Neural cell (in vitro differentiated cells): Measurements from ENCODE around the gene TLE2.

Experiments used
- EP300 ChIP-seq: fragments of 450-650 bp; conservative IDR thresholded peaks from 2 replicates; pipeline ENCODE4 v1.6.1; 2014; ENCODE audit warnings: antibody characterized with exemption, mild to moderate bottlenecking, moderate library complexity; ENCODE audit not compliant: poor library complexity, severe bottlenecking
- EZH2 ChIP-seq: fragments of 200-600, 300-800 bp; shearing (Covaris generic), sonication (generic); IDR thresholded peaks from 2 replicates; pipeline ENCODE4 v1.6.1; 2014; ENCODE audit warnings: antibody characterized with exemption, low read length, borderline replicate concordance, mild to moderate bottlenecking; ENCODE audit not compliant: insufficient read depth, poor library complexity, severe bottlenecking
- MXI1 ChIP-seq: fragments of 450-650 bp; conservative IDR thresholded peaks from 2 replicates; pipeline ENCODE4 v1.6.1; 2014; ENCODE audit warnings: antibody characterized with exemption, mild to moderate bottlenecking; ENCODE audit not compliant: poor library complexity, severe bottlenecking
- POLR2AphosphoS5 ChIP-seq: IDR thresholded peaks from 2 replicates; pipeline ENCODE4 v1.6.1; 2012
- TF ChIP-seq, protein P1 (sequence below): fragments of 450-650 bp; IDR thresholded peaks from 2 replicates; pipeline ENCODE4 v1.5.1; 2014; ENCODE audit warnings: antibody characterized with exemption, mild to moderate bottlenecking, moderate library complexity; ENCODE audit not compliant: poor library complexity, severe bottlenecking
- TF ChIP-seq, protein P2 (sequence below): IDR thresholded peaks from 2 replicates; pipeline ENCODE4 v1.6.1; 2012; ENCODE audit warnings: borderline replicate concordance

DNA sequence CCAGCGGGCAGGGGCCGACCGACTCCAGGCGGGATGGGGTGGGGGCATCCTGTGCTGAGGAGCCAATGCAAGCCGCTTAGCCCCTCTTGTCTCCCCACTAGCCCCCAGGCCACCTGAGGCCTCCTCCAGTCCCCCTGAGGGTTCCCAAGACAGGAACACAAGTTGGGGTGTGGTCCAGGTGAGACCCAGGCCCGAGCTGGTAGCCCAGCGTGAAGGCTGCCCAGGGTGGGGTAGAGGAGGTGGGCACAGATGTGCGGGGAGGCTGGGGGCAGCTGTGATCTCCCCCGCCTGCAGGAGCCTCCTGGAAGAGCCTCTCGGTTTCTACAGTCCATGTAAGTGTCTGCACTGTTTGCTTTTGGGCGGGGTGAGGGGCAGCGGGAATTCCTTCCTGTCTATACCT lies 41.3 kb downstream of the TLE2 start:
- TF ChIP-seq, protein P1, sequence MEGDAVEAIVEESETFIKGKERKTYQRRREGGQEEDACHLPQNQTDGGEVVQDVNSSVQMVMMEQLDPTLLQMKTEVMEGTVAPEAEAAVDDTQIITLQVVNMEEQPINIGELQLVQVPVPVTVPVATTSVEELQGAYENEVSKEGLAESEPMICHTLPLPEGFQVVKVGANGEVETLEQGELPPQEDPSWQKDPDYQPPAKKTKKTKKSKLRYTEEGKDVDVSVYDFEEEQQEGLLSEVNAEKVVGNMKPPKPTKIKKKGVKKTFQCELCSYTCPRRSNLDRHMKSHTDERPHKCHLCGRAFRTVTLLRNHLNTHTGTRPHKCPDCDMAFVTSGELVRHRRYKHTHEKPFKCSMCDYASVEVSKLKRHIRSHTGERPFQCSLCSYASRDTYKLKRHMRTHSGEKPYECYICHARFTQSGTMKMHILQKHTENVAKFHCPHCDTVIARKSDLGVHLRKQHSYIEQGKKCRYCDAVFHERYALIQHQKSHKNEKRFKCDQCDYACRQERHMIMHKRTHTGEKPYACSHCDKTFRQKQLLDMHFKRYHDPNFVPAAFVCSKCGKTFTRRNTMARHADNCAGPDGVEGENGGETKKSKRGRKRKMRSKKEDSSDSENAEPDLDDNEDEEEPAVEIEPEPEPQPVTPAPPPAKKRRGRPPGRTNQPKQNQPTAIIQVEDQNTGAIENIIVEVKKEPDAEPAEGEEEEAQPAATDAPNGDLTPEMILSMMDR: no peak
- TF ChIP-seq POLR2AphosphoS5 (no peak), EZH2 (no peak), MXI1 (no peak), EP300 (no peak)
- TF ChIP-seq, protein P2, sequence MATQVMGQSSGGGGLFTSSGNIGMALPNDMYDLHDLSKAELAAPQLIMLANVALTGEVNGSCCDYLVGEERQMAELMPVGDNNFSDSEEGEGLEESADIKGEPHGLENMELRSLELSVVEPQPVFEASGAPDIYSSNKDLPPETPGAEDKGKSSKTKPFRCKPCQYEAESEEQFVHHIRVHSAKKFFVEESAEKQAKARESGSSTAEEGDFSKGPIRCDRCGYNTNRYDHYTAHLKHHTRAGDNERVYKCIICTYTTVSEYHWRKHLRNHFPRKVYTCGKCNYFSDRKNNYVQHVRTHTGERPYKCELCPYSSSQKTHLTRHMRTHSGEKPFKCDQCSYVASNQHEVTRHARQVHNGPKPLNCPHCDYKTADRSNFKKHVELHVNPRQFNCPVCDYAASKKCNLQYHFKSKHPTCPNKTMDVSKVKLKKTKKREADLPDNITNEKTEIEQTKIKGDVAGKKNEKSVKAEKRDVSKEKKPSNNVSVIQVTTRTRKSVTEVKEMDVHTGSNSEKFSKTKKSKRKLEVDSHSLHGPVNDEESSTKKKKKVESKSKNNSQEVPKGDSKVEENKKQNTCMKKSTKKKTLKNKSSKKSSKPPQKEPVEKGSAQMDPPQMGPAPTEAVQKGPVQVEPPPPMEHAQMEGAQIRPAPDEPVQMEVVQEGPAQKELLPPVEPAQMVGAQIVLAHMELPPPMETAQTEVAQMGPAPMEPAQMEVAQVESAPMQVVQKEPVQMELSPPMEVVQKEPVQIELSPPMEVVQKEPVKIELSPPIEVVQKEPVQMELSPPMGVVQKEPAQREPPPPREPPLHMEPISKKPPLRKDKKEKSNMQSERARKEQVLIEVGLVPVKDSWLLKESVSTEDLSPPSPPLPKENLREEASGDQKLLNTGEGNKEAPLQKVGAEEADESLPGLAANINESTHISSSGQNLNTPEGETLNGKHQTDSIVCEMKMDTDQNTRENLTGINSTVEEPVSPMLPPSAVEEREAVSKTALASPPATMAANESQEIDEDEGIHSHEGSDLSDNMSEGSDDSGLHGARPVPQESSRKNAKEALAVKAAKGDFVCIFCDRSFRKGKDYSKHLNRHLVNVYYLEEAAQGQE: no peak
